Endodermal cell (in vitro differentiated cells): ENCODE data around the gene RPTOR. TPM values are rescaled to one million over a fixed set of nuclear protein-coding genes. Genes with fewer than 3 reads are reported as not detected.
A peak's percentile ranks its signal among the peaks of the same experiment; 100 is the strongest.

Experiments
- DNase-seq: peaks from one replicate; pipeline ENCODE4 v3.0.0-alpha.2; 2017
- H3K27ac ChIP-seq: 2 replicates; pipeline ENCODE4 v1.5.1; 2013; ENCODE audit warnings: mild to moderate bottlenecking, low read depth, low read length, moderate library complexity
- H3K27me3 ChIP-seq: 2 replicates; pipeline ENCODE4 v1.6.1; 2013; ENCODE audit warnings: mild to moderate bottlenecking, low read length, moderate library complexity; ENCODE audit not compliant: insufficient read depth, control insufficient read depth, poor library complexity, severe bottlenecking
- H3K36me3 ChIP-seq: 2 replicates; pipeline ENCODE4 v1.7.0; 2013; ENCODE audit warnings: mild to moderate bottlenecking, low read length, moderate library complexity; ENCODE audit not compliant: control insufficient read depth, insufficient read depth
- H3K4me1 ChIP-seq: one replicate; pipeline ENCODE4 v1.7.0; 2013; ENCODE audit warnings: low read length; ENCODE audit not compliant: control insufficient read depth, insufficient read depth
- H3K4me3 ChIP-seq: 2 replicates; pipeline ENCODE4 v1.5.1; 2013; ENCODE audit warnings: mild to moderate bottlenecking, low read length, moderate library complexity
- H3K9ac ChIP-seq: 2 replicates; pipeline ENCODE4 v1.6.1; 2013; ENCODE audit warnings: mild to moderate bottlenecking, low read length, moderate library complexity; ENCODE audit not compliant: poor library complexity, severe bottlenecking; ENCODE audit errors: extremely low read depth
- H3K9me3 ChIP-seq: 2 replicates; pipeline ENCODE4 v1.6.1; 2013; ENCODE audit warnings: mild to moderate bottlenecking, low read length, moderate library complexity; ENCODE audit not compliant: control insufficient read depth
- H3K27ac Mint-ChIP-seq: 2 replicates; pipeline ENCODE4 v1.8.0; 2020; ENCODE audit warnings: mixed read lengths
- H3K27me3 Mint-ChIP-seq: 2 replicates; pipeline ENCODE4 v1.8.0; 2021; ENCODE audit warnings: mild to moderate bottlenecking, mixed read lengths; ENCODE audit not compliant: insufficient read depth
- H3K36me3 Mint-ChIP-seq: 2 replicates; pipeline ENCODE4 v1.8.0; 2020; ENCODE audit warnings: low read depth, mixed read lengths
- H3K4me1 Mint-ChIP-seq: 2 replicates; pipeline ENCODE4 v1.8.0; 2020; ENCODE audit warnings: mixed read lengths
- H3K4me3 Mint-ChIP-seq: 2 replicates; pipeline ENCODE4 v1.8.0; 2020; ENCODE audit warnings: mild to moderate bottlenecking, moderate library complexity, mixed read lengths
- H3K9me3 Mint-ChIP-seq: 2 replicates; pipeline ENCODE4 v1.8.0; 2020; ENCODE audit warnings: mild to moderate bottlenecking, mixed read lengths
- WGBS, 2 experiments: methylation state at CpG; one replicate each; pipeline versions ENCODE4 v1.1.5 to v1.1.7; 2013; ENCODE audit warnings: missing lambda C conversion rate in 2 of 2, mixed read lengths in 1 of 2; ENCODE audit not compliant: insufficient coverage in 1 of 2, insufficient read length in 1 of 2; 5-methylcytosine and 5-hydroxymethylcytosine counted together
- total RNA-seq, 2 donors: library from RNA; stranded (reverse); fragmentation: NEBNext Ultra II Directional in 1 of 2; extraction: Animal tissue kit (Norgen Biotek cat#: 25700) in 1 of 2; gene quantifications; 2 replicates in 1 of 2; 3 replicates in 1 of 2; pipeline ENCODE4 v1.2.1, GENCODE V29; 2021
- TF ChIP-seq, protein P1 (sequence below): fragments of 200-600 bp; sonication (generic); conservative IDR thresholded peaks from 2 replicates; pipeline ENCODE4 v1.5.0; 2021; ENCODE audit warnings: antibody characterized with exemption, mild to moderate bottlenecking

RPTOR gene
- total RNA-seq, 2 donors from 2014 or later = 45.1 to 53.4 TPM

DNA sequence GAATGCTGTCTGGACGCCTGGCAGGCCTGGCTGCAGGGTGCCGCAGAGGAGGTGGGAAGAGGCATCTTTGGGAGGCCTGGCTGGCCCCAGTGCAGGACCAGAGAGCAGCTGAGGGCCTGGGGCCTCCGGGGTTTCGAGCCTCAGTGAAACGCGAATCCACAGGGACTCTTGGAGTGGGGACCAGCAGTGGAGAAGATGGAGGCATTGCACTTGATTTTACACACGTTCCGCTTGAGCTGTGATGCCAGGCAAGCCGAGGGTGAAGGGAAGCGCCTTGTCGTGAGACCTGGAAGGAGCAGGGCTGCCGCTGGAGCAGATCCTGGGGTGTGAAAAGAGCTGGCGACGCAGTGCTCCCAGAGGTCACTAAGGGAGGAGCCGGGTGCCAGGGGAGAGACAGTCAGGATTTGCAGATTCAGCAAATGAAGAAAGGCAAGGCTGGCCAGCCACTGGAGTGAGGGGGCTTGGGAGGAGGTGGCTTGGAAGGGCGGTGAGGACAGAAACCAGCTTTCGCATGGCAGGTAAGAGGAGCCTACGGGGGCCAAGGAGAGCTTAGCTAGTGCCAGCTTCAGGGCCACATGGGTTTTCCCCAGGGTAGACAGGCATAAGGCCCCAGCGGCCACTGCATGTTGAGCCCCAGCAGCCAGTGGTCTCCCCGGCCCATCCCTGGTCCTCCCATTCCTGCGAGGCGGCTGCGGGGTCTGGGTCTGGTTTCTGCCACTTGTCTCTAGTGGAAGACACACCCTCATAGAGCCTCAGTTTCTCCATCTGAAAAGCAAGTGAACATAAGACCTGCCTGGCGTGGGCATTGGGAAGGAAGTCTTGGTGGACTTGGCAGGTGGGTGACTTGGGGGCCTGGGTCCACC, 271.8 kb downstream of the RPTOR start:
- Histone ChIP-seq H3K9me3 (no peaks in the 10 kb centered on the region), H3K4me3 (no peak overlapping the region), H3K27ac (no peak overlapping the region), H3K36me3 (peaks cover 3% of the 10 kb centered on the region), H3K27me3 (no peaks in the 10 kb centered on the region), H3K9ac (no peak overlapping the region), H3K4me1 (no peaks in the 10 kb centered on the region)
- Mint-ChIP-seq H3K9me3 (no peaks in the 10 kb centered on the region), H3K36me3 (peaks cover 11% of the 10 kb centered on the region), H3K4me1 (peaks cover 6% of the 10 kb centered on the region), H3K27ac (no peak overlapping the region), H3K27me3 (no peaks in the 10 kb centered on the region), H3K4me3 (no peak overlapping the region)
- TF ChIP-seq, protein P1, sequence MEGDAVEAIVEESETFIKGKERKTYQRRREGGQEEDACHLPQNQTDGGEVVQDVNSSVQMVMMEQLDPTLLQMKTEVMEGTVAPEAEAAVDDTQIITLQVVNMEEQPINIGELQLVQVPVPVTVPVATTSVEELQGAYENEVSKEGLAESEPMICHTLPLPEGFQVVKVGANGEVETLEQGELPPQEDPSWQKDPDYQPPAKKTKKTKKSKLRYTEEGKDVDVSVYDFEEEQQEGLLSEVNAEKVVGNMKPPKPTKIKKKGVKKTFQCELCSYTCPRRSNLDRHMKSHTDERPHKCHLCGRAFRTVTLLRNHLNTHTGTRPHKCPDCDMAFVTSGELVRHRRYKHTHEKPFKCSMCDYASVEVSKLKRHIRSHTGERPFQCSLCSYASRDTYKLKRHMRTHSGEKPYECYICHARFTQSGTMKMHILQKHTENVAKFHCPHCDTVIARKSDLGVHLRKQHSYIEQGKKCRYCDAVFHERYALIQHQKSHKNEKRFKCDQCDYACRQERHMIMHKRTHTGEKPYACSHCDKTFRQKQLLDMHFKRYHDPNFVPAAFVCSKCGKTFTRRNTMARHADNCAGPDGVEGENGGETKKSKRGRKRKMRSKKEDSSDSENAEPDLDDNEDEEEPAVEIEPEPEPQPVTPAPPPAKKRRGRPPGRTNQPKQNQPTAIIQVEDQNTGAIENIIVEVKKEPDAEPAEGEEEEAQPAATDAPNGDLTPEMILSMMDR = no peak
- 92 to 94% methylated on average over 12 to 24 of the region's 24 CpGs for WGBS, 2 experiments
- peak; percentile 43 for DNase-seq

DNA sequence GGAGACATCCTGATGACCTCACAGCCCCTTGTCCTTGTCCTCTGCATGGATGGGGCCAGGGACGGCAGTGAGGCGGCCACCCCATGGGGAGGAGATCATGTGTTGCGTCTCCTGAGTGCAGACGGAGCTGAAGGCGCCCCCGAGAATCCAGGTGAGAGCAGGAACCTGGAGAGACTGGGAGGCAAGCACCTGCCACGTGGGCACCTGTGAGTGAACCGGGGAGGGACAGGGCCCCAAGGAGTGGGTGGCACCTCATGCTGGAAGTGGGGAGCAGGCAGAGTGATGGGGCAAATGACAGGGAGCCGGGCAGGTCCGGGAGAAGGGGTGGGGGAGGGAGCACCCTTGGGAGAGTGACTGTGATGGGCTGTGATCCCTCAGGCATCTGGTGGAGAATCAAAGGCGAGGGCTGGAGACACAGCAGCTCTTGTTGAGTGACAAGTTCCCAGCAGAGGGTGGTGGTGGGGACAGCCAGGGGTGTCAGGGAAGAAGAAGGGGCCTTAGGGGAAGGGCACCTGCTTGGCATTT, 272.7 kb downstream of the RPTOR start:
- no peaks in the 10 kb centered on the region for H3K9me3 Mint-ChIP-seq
- H3K36me3 Mint-ChIP-seq = peaks cover 8% of the 10 kb centered on the region
- Histone ChIP-seq H3K9ac (no peak overlapping the region), H3K9me3 (no peaks in the 10 kb centered on the region), H3K4me3 (no peak overlapping the region), H3K27me3 (no peaks in the 10 kb centered on the region), H3K27ac (no peak overlapping the region), H3K36me3 (peaks cover 5% of the 10 kb centered on the region), H3K4me1 (no peaks in the 10 kb centered on the region)
- peak overlapping the region; percentile 18 for H3K27ac Mint-ChIP-seq
- peaks cover 6% of the 10 kb centered on the region for H3K4me1 Mint-ChIP-seq
- H3K27me3 Mint-ChIP-seq = no peaks in the 10 kb centered on the region
- no peak for DNase-seq
- TF ChIP-seq, protein P1 = no peak
- no peak overlapping the region for H3K4me3 Mint-ChIP-seq
- 94 to 100% methylated on average over 8 to 11 of the region's 11 CpGs for WGBS, 2 experiments

DNA sequence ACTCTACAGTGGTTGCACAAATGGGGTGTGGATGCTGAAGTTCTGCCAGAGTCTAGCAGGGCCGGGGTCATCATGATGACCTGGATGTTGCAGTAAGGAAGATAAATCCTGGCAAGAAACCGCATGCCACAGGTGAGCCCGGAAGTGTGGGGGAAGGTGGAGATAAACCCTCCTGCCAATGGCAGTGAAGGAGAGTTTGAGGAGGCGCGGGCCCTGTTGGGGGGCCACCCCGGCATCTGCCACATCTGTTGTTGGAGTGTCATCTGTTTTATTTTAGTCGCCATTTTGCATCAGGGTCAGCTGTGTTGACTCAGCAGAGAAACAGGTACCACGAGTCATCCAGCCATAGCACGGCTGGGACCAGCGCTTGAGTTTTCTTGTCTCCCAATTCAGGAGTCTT, 273.2 kb downstream of the RPTOR start:
- Histone ChIP-seq H3K4me3 (no peak overlapping the region), H3K4me1 (no peaks in the 10 kb centered on the region), H3K36me3 (peaks cover 10% of the 10 kb centered on the region), H3K9me3 (no peaks in the 10 kb centered on the region), H3K27ac (no peak overlapping the region), H3K27me3 (no peaks in the 10 kb centered on the region), H3K9ac (no peak overlapping the region)
- no peak for DNase-seq
- Mint-ChIP-seq H3K4me1 (peaks cover 6% of the 10 kb centered on the region), H3K27me3 (no peaks in the 10 kb centered on the region), H3K4me3 (no peak overlapping the region), H3K36me3 (peaks cover 8% of the 10 kb centered on the region), H3K9me3 (no peaks in the 10 kb centered on the region), H3K27ac (no peak overlapping the region)
- 92 to 93% methylated on average over 8 to 10 of the region's 10 CpGs for WGBS, 2 experiments
- TF ChIP-seq, protein P1 = no peak
